ENCODE measurements around the gene C16orf74.

- TF ChIP-seq CTCF (IDR thresholded peaks at IDR 0.05) (no peak), POLR2A (IDR thresholded peaks at IDR 0.05) (no peak), EP300 (IDR thresholded peaks at IDR 0.05) (no peak)
These were observed 82.0 kb downstream of the C16orf74 start for GRCh38 chr16:85668676-85669424.

Data from ovary (tissue), 3 donors.